ENCODE results near the gene WDR49.

The WDR49 gene

GRCh38 chr3:167491621-167492020, 162.1 kb downstream of the WDR49 start:
- DNase-seq (ENCODE audit: low read depth in 1 of 2, low spot score in 1 of 2), result no peak

GRCh38 chr3:167489571-167489970, 164.2 kb downstream of the WDR49 start:
- no peak for DNase-seq (ENCODE audit: low read depth in 1 of 2, low spot score in 1 of 2)

- DNase-seq (ENCODE audit: low read depth in 1 of 2, low spot score in 1 of 2), result no peak
Observed at GRCh38 chr3:167487556-167487955, 166.2 kb downstream of the WDR49 start.

- no peak for DNase-seq (ENCODE audit: low read depth in 1 of 2, low spot score in 1 of 2)
Observed at GRCh38 chr3:167484551-167484950, 169.2 kb downstream of the WDR49 start.

- DNase-seq (ENCODE audit: low read depth in 1 of 2, low spot score in 1 of 2), result no peak
Observed at GRCh38 chr3:167483708-167484475, 169.8 kb downstream of the WDR49 start.

- DNase-seq (ENCODE audit: low read depth in 1 of 2, low spot score in 1 of 2), result no peak
Observed at GRCh38 chr3:167481164-167481563, 172.6 kb downstream of the WDR49 start.

- DNase-seq (ENCODE audit: low read depth in 1 of 2, low spot score in 1 of 2), result no peak
Observed at GRCh38 chr3:167480748-167481147, 173.0 kb downstream of the WDR49 start.

GRCh38 chr3:167473863-167474262, 179.9 kb downstream of the WDR49 start, which contains the start of gene SERPINI2:
Gene SERPINI2, minus strand, starts transcription at chr3:167474042. Its CDS starts 2,208 bp downstream, at chr3:167471834.
- DNase-seq (ENCODE audit: low read depth in 1 of 2, low spot score in 1 of 2), result no peak

GRCh38 chr3:167469381-167469780, 184.4 kb downstream of the WDR49 start:
- no peak for DNase-seq (ENCODE audit: low read depth in 1 of 2, low spot score in 1 of 2)

GRCh38 chr3:167467848-167468611, 185.7 kb downstream of the WDR49 start:
- DNase-seq (ENCODE audit: low read depth in 1 of 2, low spot score in 1 of 2), result no peak

GRCh38 chr3:167466966-167467365, 186.8 kb downstream of the WDR49 start:
- DNase-seq (ENCODE audit: low read depth in 1 of 2, low spot score in 1 of 2), result no peak

- DNase-seq (ENCODE audit: low read depth in 1 of 2, low spot score in 1 of 2), result no peak
Observed at GRCh38 chr3:167456157-167456799, 197.5 kb downstream of the WDR49 start.

- DNase-seq (ENCODE audit: low read depth in 1 of 2, low spot score in 1 of 2), result no peak
Observed at GRCh38 chr3:167453815-167454214, 199.9 kb downstream of the WDR49 start.

GRCh38 chr3:167451282-167451681, 202.5 kb downstream of the WDR49 start:
- no peak for DNase-seq (ENCODE audit: low read depth in 1 of 2, low spot score in 1 of 2)

GRCh38 chr3:167450675-167451074, 203.1 kb downstream of the WDR49 start:
- no peak for DNase-seq (ENCODE audit: low read depth in 1 of 2, low spot score in 1 of 2)

GRCh38 chr3:167450195-167450594, 203.5 kb downstream of the WDR49 start:
- DNase-seq (ENCODE audit: low read depth in 1 of 2, low spot score in 1 of 2), result no peak

GRCh38 chr3:167445491-167445890, 208.3 kb downstream of the WDR49 start:
- no peak for DNase-seq (ENCODE audit: low read depth in 1 of 2, low spot score in 1 of 2)

- no peak for DNase-seq (ENCODE audit: low read depth in 1 of 2, low spot score in 1 of 2)
Observed at GRCh38 chr3:167441256-167441655, 212.5 kb downstream of the WDR49 start.

- no peak for DNase-seq (ENCODE audit: low read depth in 1 of 2, low spot score in 1 of 2)
Observed at GRCh38 chr3:167437428-167438139, 216.2 kb downstream of the WDR49 start.
